K562 (cell line): ENCODE measurements around the gene RSAD1. TPM values are rescaled to one million over a fixed set of nuclear protein-coding genes. Genes with fewer than 3 reads are reported as not detected.

Experiments
- ATAC-seq: fragments of 200-7000 bp; cut with Tn5 transposase; 3 replicates; pipeline ENCODE4 v1.9.1; 2020; ENCODE audit warnings: moderate library complexity
- BruUV-seq: library from RNA; stranded (reverse); fragments of 400-500 nt; replicated peaks from 2 replicates; lab custom pipeline; 2021; lab: Mats Ljungman, UMichigan
- CTCF ChIA-PET: fragments of 300-600 bp; formaldehyde crosslinking; extraction: SDS; loops from one replicate; lab custom pipeline; 2021; ENCODE audit warnings: low intra/inter-chr PET ratio; lab: Yijun Ruan, JAX
- POLR2A ChIA-PET: fragments of 300-600, 350-650 bp; sonication (Branson Sonifier 250); formaldehyde crosslinking; extraction: SDS; loops from one replicate; lab custom pipeline; 2021; ENCODE audit warnings: antibody characterized with exemption, inconsistent platforms; lab: Yijun Ruan, JAX
- DNase-seq, 4 experiments: peaks; one replicate each; pipeline versions ENCODE4 v3.0.0 to v3.0.0-alpha.2; 2011 to 2018; ENCODE audit warnings: low spot score in 3 of 4, mixed read lengths in 3 of 4; ENCODE audit errors: extremely low read depth in 1 of 4
- FAIRE-seq: peaks from 2 replicates; lab custom pipeline; 2011; peaks lifted over from hg19 to GRCh38; lab: Jason Lieb, UNC
- H2AFZ ChIP-seq: 2 replicates; pipeline ENCODE4 v1.6.0; 2011; ENCODE audit warnings: low read depth, low read length, control low read depth, inconsistent platforms
- H3K27ac ChIP-seq: fragments of 200-600 bp; 3 replicates; pipeline ENCODE4 v1.8.0; 2011; ENCODE audit warnings: low read depth, mild to moderate bottlenecking, control low read depth, inconsistent platforms, low read length, moderate library complexity, mixed read lengths; ENCODE audit errors: extremely low read depth
- H3K27me3 ChIP-seq, 2 experiments: fragments of 300-600 bp in 1 of 2; 2 replicates in 1 of 2; 3 replicates in 1 of 2; pipeline versions ENCODE4 v1.6.0 to v1.8.0; 2011; ENCODE audit warnings: inconsistent platforms in 2 of 2, low read length in 2 of 2, mild to moderate bottlenecking in 1 of 2, mixed read lengths in 1 of 2, moderate library complexity in 1 of 2; ENCODE audit not compliant: control insufficient read depth in 2 of 2, insufficient read depth in 2 of 2
- H3K36me3 ChIP-seq: fragments of 300-600 bp; 3 replicates; pipeline ENCODE4 v1.8.0; 2011; ENCODE audit warnings: mild to moderate bottlenecking, low read length, inconsistent platforms; ENCODE audit not compliant: control insufficient read depth, insufficient read depth
- H3K4me1 ChIP-seq, 2 experiments: fragments of 200-600 bp in 1 of 2; replicated peaks in 1 of 2; 2 replicates in 1 of 2; 3 replicates in 1 of 2; pipeline versions ENCODE4 v1.5.1 to v1.8.0; 2011; ENCODE audit warnings: inconsistent platforms in 2 of 2, low read length in 2 of 2, mild to moderate bottlenecking in 1 of 2, mixed read lengths in 1 of 2, moderate library complexity in 1 of 2; ENCODE audit not compliant: control insufficient read depth in 2 of 2, insufficient read depth in 2 of 2
- H3K4me2 ChIP-seq: 2 replicates; pipeline ENCODE4 v1.6.1; 2011; ENCODE audit warnings: low read length, control low read depth, inconsistent platforms, mixed read lengths; ENCODE audit not compliant: insufficient read depth
- H3K4me3 ChIP-seq: fragments of 200-600 bp; sonication (generic), shearing (Covaris generic); 2 replicates; pipeline ENCODE4 v1.5.1; 2016; ENCODE audit warnings: control low read depth, inconsistent platforms
- H3K79me2 ChIP-seq: fragments of 200-600 bp; 3 replicates; pipeline ENCODE4 v1.8.0; 2011; ENCODE audit warnings: low read length, inconsistent platforms; ENCODE audit not compliant: control insufficient read depth, insufficient read depth
- H3K9ac ChIP-seq, 2 experiments: 2 replicates each; pipeline versions ENCODE4 v1.6.0 to v1.6.1; 2011; ENCODE audit warnings: low read depth in 2 of 2, low read length in 2 of 2, control low read depth in 1 of 2, inconsistent platforms in 1 of 2, mild to moderate bottlenecking in 1 of 2, mixed read lengths in 1 of 2; ENCODE audit not compliant: insufficient read depth in 1 of 2
- H3K9me1 ChIP-seq: one replicate; pipeline ENCODE4 v1.6.0; 2011; ENCODE audit warnings: inconsistent platforms, mild to moderate bottlenecking, low read length, moderate library complexity; ENCODE audit not compliant: control insufficient read depth, insufficient read depth
- H3K9me3 ChIP-seq: replicated peaks from 2 replicates; pipeline ENCODE4 v1.5.1; 2011; ENCODE audit warnings: low read depth, low read length, inconsistent platforms; ENCODE audit not compliant: control insufficient read depth, insufficient read depth
- H4K20me1 ChIP-seq: replicated peaks from 2 replicates; pipeline ENCODE4 v1.6.1; 2011; ENCODE audit warnings: low read length, inconsistent platforms, mixed read lengths; ENCODE audit not compliant: control insufficient read depth, insufficient read depth
- MBD2 ChIP-seq: sonication (generic); IDR thresholded peaks from 2 replicates; pipeline ENCODE4 v1.6.1; 2016; ENCODE audit warnings: low read depth, borderline replicate concordance
- MYBL2 ChIP-seq, 2 experiments: fragments of 450-650 bp in 1 of 2; sonication (generic) in 1 of 2; formaldehyde crosslinking in 1 of 2; IDR thresholded peaks; 2 replicates each; pipeline versions ENCODE4 v1.6.1 to v1.8.1; 2017 to 2022; ENCODE audit warnings: borderline replicate concordance in 1 of 2, inconsistent platforms in 1 of 2, low read depth in 1 of 2, mild to moderate bottlenecking in 1 of 2, missing genetic modification reagents in 1 of 2, moderate library complexity in 1 of 2
- POU5F1 ChIP-seq: fragments of 150-350 bp; IDR thresholded peaks from 2 replicates; pipeline ENCODE4 v1.6.1; 2014; ENCODE audit warnings: borderline replicate concordance, low read length, low read depth, mild to moderate bottlenecking; ENCODE audit not compliant: partially characterized antibody
- RBM25 ChIP-seq: fragments of 200-400 bp; formaldehyde crosslinking; IDR thresholded peaks from 2 replicates; pipeline ENCODE4 v1.6.1; 2018; ENCODE audit warnings: low read length, low read depth, moderate library complexity; ENCODE audit not compliant: severe bottlenecking
- SMAD2 ChIP-seq: fragments of 150-350 bp; IDR thresholded peaks from 2 replicates; pipeline ENCODE4 v1.6.1; 2014; ENCODE audit warnings: low read depth, mild to moderate bottlenecking, low read length
- TEAD1 ChIP-seq, 2 experiments: fragments of 450-650 bp in 1 of 2; sonication (generic) in 1 of 2; formaldehyde crosslinking; IDR thresholded peaks; 2 replicates each; pipeline versions ENCODE4 v1.4.0 to v1.8.0; 2020 to 2022; ENCODE audit warnings: mild to moderate bottlenecking in 2 of 2, missing genetic modification reagents in 1 of 2
- TOE1 ChIP-seq, 2 experiments: fragments of 450-650 bp in 1 of 2; sonication (generic) in 1 of 2; formaldehyde crosslinking in 1 of 2; IDR thresholded peaks; 2 replicates each; pipeline versions ENCODE4 v1.7.1 to v1.8.0; 2016 to 2022; ENCODE audit warnings: borderline replicate concordance in 2 of 2, mild to moderate bottlenecking in 2 of 2, antibody characterized with exemption in 1 of 2, inconsistent platforms in 1 of 2, low read depth in 1 of 2, missing genetic modification reagents in 1 of 2, moderate library complexity in 1 of 2
- WGBS: fragments of 100-300 bp; shearing (Covaris generic); methylation state at CpG from one replicate; pipeline ENCODE4 v1.1.6; 2016; ENCODE audit warnings: low coverage, mixed read lengths; ENCODE audit not compliant: insufficient coverage; ENCODE audit errors: missing lambda C conversion rate; 5-methylcytosine and 5-hydroxymethylcytosine counted together
- in situ Hi-C: fragments of 300-500 bp; cut with MboI; formaldehyde crosslinking; loops from 4 replicates; pipeline ENCODE4 v1.15.0; 2018; ENCODE audit warnings: inconsistent platforms, mixed read lengths
- intact Hi-C: fragments of 100-400 bp; cut with micrococcal nuclease; formaldehyde crosslinking; loops from 2 replicates; pipeline ENCODE4 v1.14.2; 2022
- polyA plus RNA-seq, 8 experiments: library from polyadenylated mRNA; depleted of rRNA in 4 of 8; stranded (reverse) in 5 of 8; unstranded in 3 of 8; fragments of >200 nt; fragmentation: Nextera tagmentation in 2 of 8; fragmentation: Illumina TruSeq in 1 of 8; extraction: Ambion mirVana in 2 of 8; extraction: Trizol in 1 of 8; gene quantifications; 2 replicates each; pipeline versions ENCODE4 v1.2.1 to v1.2.3, GENCODE V29; 2011 to 2014; ENCODE audit warnings: inconsistent platforms in 1 of 8, missing spikeins in 1 of 8
- total RNA-seq, 7 experiments: library from RNA; depleted of rRNA in 6 of 7; stranded (reverse); fragments of >200 nt in 6 of 7; fragmentation: Illumina TruSeq in 2 of 7; extraction: Trizol in 2 of 7; gene quantifications; 2 replicates each; pipeline versions ENCODE4 v1.2.1 to v1.2.3, GENCODE V29; 2011 to 2021; ENCODE audit warnings: low replicate concordance in 1 of 7
- TF ChIP-seq, protein P1 (sequence below): fragments of 250-450 bp; sonication (Bioruptor Pico); IDR thresholded peaks from 2 replicates; pipeline ENCODE4 v1.5.0; 2020; ENCODE audit warnings: mild to moderate bottlenecking
- TF ChIP-seq, protein P2 (sequence below): fragments of 450-650 bp; formaldehyde crosslinking; IDR thresholded peaks from 2 replicates; pipeline ENCODE4 v1.4.0; 2022; ENCODE audit warnings: mild to moderate bottlenecking, moderate library complexity
- TF ChIP-seq, protein P3 (sequence below): fragments of 450-650 bp; formaldehyde crosslinking; conservative IDR thresholded peaks from 2 replicates; pipeline ENCODE4 v1.4.0; 2022; ENCODE audit warnings: mild to moderate bottlenecking, missing genetic modification characterization

Gene RSAD1
- total and polyA plus RNA-seq, 9 of the 15 experiments (the other 6 are each of a cell fraction or from before 2014, with no cell fraction given) = 4.5 to 42.5 (median 26.8) TPM

DNA sequence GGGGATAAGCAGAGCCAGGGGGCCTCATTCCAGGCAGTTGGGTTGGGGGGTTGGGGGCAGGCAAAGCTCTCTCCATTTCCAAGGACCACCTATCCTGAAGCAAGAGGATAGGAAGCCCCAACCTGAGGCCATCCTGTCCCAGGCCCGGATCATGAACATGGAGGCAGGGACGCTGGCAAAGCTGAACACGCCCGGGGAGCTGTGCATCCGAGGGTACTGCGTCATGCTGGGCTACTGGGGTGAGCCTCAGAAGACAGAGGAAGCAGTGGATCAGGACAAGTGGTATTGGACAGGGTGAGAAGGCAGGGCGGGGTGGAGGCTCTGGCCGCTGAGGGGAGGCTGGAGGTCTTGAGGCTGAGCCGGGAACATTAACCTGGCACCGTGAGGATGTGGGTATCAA, 6.4 kb upstream of the RSAD1 start:
- in situ Hi-C loops = no loop called here
- Histone ChIP-seq H3K4me2 (no peak overlapping the region), H3K4me3 (no peak overlapping the region), H3K27ac (no peak overlapping the region)
- TF ChIP-seq POU5F1 = no peak
- no peak for TF ChIP-seq MYBL2 (IDR thresholded peaks at IDR 0.05; ENCODE audit: low read depth)
- TF ChIP-seq MYBL2 (CRISPR knock-in tag; IDR thresholded peaks at IDR 0.05; ENCODE audit: borderline replicate concordance) = no peak
- TF ChIP-seq MBD2 = no peak
- TF ChIP-seq TEAD1 (CRISPR knock-in tag; IDR thresholded peaks at IDR 0.05) = no peak
- no peak for TF ChIP-seq RBM25
- TF ChIP-seq, protein P1, sequence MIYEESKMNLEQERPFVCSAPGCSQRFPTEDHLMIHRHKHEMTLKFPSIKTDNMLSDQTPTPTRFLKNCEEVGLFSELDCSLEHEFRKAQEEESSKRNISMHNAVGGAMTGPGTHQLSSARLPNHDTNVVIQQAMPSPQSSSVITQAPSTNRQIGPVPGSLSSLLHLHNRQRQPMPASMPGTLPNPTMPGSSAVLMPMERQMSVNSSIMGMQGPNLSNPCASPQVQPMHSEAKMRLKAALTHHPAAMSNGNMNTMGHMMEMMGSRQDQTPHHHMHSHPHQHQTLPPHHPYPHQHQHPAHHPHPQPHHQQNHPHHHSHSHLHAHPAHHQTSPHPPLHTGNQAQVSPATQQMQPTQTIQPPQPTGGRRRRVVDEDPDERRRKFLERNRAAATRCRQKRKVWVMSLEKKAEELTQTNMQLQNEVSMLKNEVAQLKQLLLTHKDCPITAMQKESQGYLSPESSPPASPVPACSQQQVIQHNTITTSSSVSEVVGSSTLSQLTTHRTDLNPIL (CRISPR knock-in tag) = no peak
- TF ChIP-seq, protein P2, sequence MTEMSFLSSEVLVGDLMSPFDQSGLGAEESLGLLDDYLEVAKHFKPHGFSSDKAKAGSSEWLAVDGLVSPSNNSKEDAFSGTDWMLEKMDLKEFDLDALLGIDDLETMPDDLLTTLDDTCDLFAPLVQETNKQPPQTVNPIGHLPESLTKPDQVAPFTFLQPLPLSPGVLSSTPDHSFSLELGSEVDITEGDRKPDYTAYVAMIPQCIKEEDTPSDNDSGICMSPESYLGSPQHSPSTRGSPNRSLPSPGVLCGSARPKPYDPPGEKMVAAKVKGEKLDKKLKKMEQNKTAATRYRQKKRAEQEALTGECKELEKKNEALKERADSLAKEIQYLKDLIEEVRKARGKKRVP = no peak
- no peak for TF ChIP-seq SMAD2
- no peak for TF ChIP-seq TOE1 (IDR thresholded peaks at IDR 0.05; ENCODE audit: borderline replicate concordance)
- no peak for TF ChIP-seq TOE1 (CRISPR knock-in tag; IDR thresholded peaks at IDR 0.05; ENCODE audit: borderline replicate concordance, low read depth)
- TF ChIP-seq, protein P3, sequence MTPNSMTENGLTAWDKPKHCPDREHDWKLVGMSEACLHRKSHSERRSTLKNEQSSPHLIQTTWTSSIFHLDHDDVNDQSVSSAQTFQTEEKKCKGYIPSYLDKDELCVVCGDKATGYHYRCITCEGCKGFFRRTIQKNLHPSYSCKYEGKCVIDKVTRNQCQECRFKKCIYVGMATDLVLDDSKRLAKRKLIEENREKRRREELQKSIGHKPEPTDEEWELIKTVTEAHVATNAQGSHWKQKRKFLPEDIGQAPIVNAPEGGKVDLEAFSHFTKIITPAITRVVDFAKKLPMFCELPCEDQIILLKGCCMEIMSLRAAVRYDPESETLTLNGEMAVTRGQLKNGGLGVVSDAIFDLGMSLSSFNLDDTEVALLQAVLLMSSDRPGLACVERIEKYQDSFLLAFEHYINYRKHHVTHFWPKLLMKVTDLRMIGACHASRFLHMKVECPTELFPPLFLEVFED (CRISPR knock-in tag) = no peak
- TF ChIP-seq, all 486 proteins: peak for 0
- no peak for ATAC-seq
- Histone ChIP-seq H3K4me1 (peaks cover 2 to 29% of the 10 kb centered on the region in 2 experiments; a peak in 3 of 5 replicates), H2AFZ (no peak overlapping the region), H3K36me3 (no peaks in the 10 kb centered on the region), H4K20me1 (peaks cover 12% of the 10 kb centered on the region), H3K27me3 (peaks cover 27 to 64% of the 10 kb centered on the region in 2 experiments; a peak in 4 of 5 replicates), H3K9me1 (no peaks in the 10 kb centered on the region), H3K9me3 (no peaks in the 10 kb centered on the region), H3K79me2 (no peaks in the 10 kb centered on the region), H3K9ac (no peak overlapping the region)
- 53% methylated on average over 10 of the region's 10 CpGs for WGBS
- ChIA-PET POLR2A (interaction anchor here (0.6 to 1.3 kb wide), 5 partner anchors 13 to 198 kb away, joined by 3 to 4 read pairs (median 3); partner anchors contain the start of gene TMEM92), CTCF (interaction anchor here (0.7 to 1.3 kb wide), 2 partner anchors 110 to 274 kb away, joined by 3 to 4 read pairs; no protein-coding TSS in a partner anchor)
- intact Hi-C loops = loop anchor here (10.0 kb wide), 1 partner anchor 177 kb away; no protein-coding TSS in a partner anchor
- DNase-seq = no peak
- no peak for FAIRE-seq
- no TSS peak for BruUV-seq
